Natural killer cell treated with Interleukin-12 subunit alpha and Interleukin-12 subunit beta and Interleukin-15 and Interleukin-18, amount 100 ng/mL, for 72 hours (primary cell): ENCODE measurements around the gene BTAF1. TPM values are rescaled to one million over a fixed set of nuclear protein-coding genes. Genes with fewer than 3 reads are reported as not detected.
A peak's percentile ranks its signal among the peaks of the same experiment; 100 is the strongest.

Source experiments
- ATAC-seq, 2 donors: fragments of 150-1000 bp; cut with Tn5 transposase in 1 of 2; sonication (Bioruptor Pico), chemical (Tn5 transposase) in 1 of 2; 2 replicates each; pipeline ENCODE4 v1.10.0; 2021
- DNase-seq: peaks from one replicate; pipeline ENCODE4 v3.0.0; 2022; ENCODE audit warnings: low spot score
- H3K27ac Mint-ChIP-seq, 2 donors: 1 replicate in 1 of 2; 2 replicates in 1 of 2; pipeline ENCODE4 v1.8.0; 2022; ENCODE audit warnings: mixed read lengths in 2 of 2, mild to moderate bottlenecking in 1 of 2, moderate library complexity in 1 of 2
- H3K27me3 Mint-ChIP-seq, 2 donors: 1 replicate in 1 of 2; 2 replicates in 1 of 2; pipeline ENCODE4 v1.8.0; 2022; ENCODE audit warnings: mixed read lengths in 2 of 2
- H3K36me3 Mint-ChIP-seq: one replicate; pipeline ENCODE4 v1.8.0; 2022; ENCODE audit warnings: mixed read lengths
- H3K4me1 Mint-ChIP-seq, 2 donors: 1 replicate in 1 of 2; 2 replicates in 1 of 2; pipeline ENCODE4 v1.8.0; 2022; ENCODE audit warnings: low read depth in 2 of 2, mixed read lengths in 2 of 2, mild to moderate bottlenecking in 1 of 2
- H3K4me3 Mint-ChIP-seq: one replicate; pipeline ENCODE4 v1.8.0; 2022; ENCODE audit warnings: mixed read lengths
- H3K9me3 Mint-ChIP-seq: 2 replicates; pipeline ENCODE4 v1.8.0; 2022; ENCODE audit warnings: mixed read lengths
- total RNA-seq, 2 donors: library from RNA; stranded (reverse); gene quantifications; one replicate each; pipeline ENCODE4 v1.2.3, GENCODE V29; 2022

Gene BTAF1
- total RNA-seq, 2 donors from 2014 or later = 57.2 to 74.0 TPM

DNA sequence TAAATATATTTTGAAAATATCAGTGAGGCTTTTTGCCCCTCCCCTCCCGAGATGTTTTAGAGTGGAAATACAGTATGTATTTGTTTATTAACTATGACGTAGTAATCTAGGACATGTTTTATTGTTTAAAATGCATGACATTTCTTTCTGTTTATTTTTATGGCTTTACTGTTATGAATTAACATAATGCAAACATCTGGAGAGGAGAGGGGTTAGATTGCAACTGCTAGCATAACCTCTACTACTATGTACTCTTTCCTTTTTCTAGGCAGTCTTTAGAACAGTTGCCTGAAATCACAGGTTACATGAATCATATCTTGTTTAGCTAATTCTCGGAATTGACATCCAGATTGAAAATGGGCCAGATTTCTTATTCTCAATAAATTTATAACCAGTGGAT, 7.4 kb downstream of the BTAF1 start:
- H3K4me1 Mint-ChIP-seq = peaks cover 42 to 46% of the 10 kb centered on the region in 2 donors
- DNase-seq (no peak), ATAC-seq (no peak)
- no peaks in the 10 kb centered on the region for H3K9me3 Mint-ChIP-seq
- H3K4me3 Mint-ChIP-seq = no peak overlapping the region
- peak overlapping the region in 1 of 2 donors; percentile 5 for H3K27ac Mint-ChIP-seq
- peaks cover 18% of the 10 kb centered on the region for H3K36me3 Mint-ChIP-seq
- no peaks in the 10 kb centered on the region for H3K27me3 Mint-ChIP-seq

DNA sequence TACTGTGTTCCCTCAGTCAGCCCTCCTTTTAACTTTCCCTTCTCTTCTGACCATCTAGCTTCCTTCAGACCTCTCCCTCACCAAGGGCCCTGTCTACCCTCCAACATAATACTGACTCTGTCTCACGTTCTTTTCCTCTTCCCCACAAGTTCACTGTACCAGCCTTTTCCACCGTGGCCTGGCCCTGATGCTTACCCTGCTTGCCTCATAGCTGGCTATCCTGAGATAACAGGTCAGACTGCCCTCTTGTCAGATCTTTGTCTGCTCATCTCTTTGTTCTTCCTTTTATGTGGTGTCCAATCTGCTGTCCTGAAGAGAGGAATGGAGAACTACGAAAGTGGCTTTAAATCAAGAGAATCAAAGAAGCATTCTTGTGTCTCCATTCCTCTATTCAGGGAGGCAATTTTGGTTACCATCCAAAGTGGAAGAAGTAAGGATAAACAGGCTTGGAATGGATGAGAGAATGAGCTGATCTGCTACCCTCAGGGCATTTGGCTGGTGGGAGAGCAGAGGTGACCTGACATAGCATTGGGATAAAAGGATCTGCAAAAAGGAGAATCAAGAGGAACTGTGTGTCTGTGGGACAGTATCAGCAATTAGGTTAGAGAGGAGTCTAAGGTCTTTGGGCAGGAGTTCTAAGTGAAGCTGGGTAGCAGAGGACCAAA, 8.1 kb downstream of the BTAF1 start:
- H3K36me3 Mint-ChIP-seq = peaks cover 18% of the 10 kb centered on the region
- H3K4me3 Mint-ChIP-seq = no peak overlapping the region
- peak overlapping the region in 1 of 2 donors; percentile 5 for H3K27ac Mint-ChIP-seq
- H3K4me1 Mint-ChIP-seq = peaks cover 39 to 40% of the 10 kb centered on the region in 2 donors
- no peak for ATAC-seq
- H3K27me3 Mint-ChIP-seq = no peaks in the 10 kb centered on the region
- no peak for DNase-seq
- no peaks in the 10 kb centered on the region for H3K9me3 Mint-ChIP-seq

DNA sequence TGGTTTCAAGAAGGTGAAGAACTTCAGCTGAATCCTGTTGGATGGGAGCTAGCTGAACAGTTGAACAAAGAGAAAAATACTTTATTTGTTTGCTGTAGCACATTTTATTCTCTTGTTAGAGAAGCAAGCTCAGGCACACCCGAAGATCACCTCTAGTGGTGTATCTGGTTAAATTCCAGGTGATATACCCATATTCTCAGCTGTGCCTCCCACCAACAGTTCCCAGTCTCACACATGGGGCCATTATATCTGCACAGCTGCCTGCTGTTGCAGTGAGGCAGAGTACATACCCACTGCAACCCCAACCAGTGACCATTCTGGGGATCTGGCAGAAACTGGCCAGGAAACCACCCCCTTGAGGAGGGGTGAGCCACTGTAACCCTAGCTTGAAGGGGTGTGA, 9.2 kb downstream of the BTAF1 start:
- Mint-ChIP-seq H3K27ac (peak overlapping the region in 1 of 2 donors; percentile 1), H3K4me1 (peaks cover 29 to 32% of the 10 kb centered on the region in 2 donors), H3K36me3 (peaks cover 18% of the 10 kb centered on the region), H3K4me3 (no peak overlapping the region), H3K27me3 (no peaks in the 10 kb centered on the region), H3K9me3 (no peaks in the 10 kb centered on the region)
- no peak for ATAC-seq
- DNase-seq = no peak

DNA sequence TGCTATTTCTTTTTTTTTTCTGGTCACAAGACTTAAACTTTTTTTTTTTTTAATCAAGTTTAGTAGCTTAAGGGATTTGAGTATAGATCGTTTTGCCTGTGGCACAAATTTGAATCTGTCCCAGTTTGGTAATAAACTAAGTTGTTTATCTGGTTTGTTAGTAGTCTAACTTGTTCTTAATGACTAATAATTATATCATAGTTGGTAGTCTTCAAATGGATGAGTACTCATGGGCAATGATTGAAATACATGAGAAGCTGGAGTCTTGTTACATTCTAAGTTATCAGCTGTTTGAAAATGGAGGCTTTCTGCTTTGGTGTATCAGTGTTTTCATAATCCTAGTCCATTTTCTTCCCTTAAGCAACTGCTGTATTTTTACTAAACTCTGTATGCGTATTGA, 12.3 kb downstream of the BTAF1 start:
- Mint-ChIP-seq H3K4me3 (no peak overlapping the region), H3K36me3 (peaks cover 18% of the 10 kb centered on the region), H3K4me1 (peaks cover 37% of the 10 kb centered on the region in 2 donors), H3K9me3 (no peaks in the 10 kb centered on the region), H3K27me3 (no peaks in the 10 kb centered on the region), H3K27ac (no peak overlapping the region)
- ATAC-seq = no peak
- DNase-seq = no peak

DNA sequence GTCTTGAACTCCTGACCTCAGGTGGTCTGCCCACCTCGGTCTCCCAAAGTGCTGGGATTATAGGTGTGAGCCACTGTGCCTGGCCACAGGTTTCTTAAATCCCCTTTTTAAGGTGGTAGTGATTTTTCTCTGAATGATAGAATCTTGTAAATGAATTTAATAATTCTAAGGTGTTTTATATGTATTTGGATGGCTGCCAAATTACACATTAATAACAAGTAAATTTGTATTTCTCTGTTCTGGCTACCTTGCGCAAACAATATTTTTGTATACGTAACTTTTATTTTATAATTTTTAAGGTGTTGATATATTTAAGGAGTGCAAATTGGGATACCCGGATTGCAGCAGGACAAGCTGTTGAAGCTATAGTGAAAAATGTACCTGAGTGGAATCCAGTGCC, 16.1 kb downstream of the BTAF1 start:
- Mint-ChIP-seq H3K4me1 (peaks cover 17% of the 10 kb centered on the region in 2 donors), H3K36me3 (peaks cover 9% of the 10 kb centered on the region), H3K9me3 (no peaks in the 10 kb centered on the region), H3K27ac (no peak overlapping the region), H3K27me3 (no peaks in the 10 kb centered on the region), H3K4me3 (no peak overlapping the region)
- no peak for ATAC-seq
- no peak for DNase-seq

DNA sequence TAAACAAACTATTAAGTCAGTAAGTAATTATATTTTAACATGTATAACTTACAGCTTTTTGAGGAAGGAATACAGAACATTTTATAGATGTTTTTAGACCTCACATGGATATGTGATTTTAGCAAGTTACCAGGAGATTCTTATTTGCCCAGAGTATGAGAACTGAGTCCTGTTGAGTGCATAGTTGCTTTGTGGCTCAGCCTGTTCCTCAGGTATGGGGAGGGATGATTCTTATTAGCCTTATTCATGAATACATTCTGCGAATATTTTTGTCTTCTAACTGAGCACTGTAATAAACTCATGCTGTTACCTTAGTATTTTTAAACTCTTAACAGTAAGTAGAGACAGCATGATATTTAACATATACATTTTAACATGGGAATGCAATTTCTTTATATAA, 17.9 kb downstream of the BTAF1 start:
- H3K9me3 Mint-ChIP-seq = no peaks in the 10 kb centered on the region

DNA sequence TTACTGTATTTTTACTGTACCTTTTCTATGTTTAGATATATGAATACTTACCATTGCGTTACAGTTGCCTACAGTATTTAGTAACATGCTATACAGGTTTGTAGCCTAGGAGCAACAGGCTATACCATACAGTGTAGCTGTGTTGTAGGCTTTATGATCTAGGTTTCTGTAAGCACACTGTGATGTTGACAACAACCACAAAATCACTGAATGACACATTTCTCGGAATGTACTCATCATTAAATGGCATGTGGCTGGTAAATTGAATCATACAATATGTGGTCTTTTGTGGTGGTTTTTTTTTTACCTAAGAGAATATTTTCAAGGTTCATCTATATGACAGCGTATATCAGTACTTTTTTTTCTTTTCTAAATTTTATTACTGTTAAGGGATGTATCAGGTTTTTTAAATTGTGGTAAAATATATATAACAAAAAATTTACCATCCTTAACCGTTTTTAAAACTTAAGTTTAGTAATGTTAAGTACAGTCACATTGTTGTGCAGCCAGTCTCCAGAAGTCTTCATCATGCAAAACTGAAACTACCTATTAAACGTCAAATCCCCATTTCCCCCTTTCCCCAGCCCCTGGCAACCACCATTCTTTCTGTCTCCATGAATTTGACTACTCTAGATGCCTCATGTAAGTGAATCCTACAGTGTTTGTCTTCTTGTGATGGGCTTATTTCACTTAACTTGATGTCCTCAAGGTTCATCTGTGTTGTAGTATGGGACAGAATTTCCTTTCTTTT, 21.5 kb downstream of the BTAF1 start:
- ATAC-seq (peak; percentile 94 to 98), DNase-seq (no peak)
- Mint-ChIP-seq H3K4me1 (peaks cover 19 to 34% of the 10 kb centered on the region in 2 donors), H3K4me3 (peak overlapping the region; percentile 86), H3K36me3 (peaks cover 5% of the 10 kb centered on the region), H3K27me3 (no peaks in the 10 kb centered on the region), H3K9me3 (no peaks in the 10 kb centered on the region), H3K27ac (peak overlapping the region; percentile 90 to 98)

More for the DNA sequence above, 17.9 kb downstream of the BTAF1 start:
- DNase-seq (no peak), ATAC-seq (no peak)
- no peak overlapping the region for H3K27ac Mint-ChIP-seq
- H3K4me3 Mint-ChIP-seq = no peak overlapping the region
- no peaks in the 10 kb centered on the region for H3K27me3 Mint-ChIP-seq
- peaks cover 16 to 29% of the 10 kb centered on the region in 2 donors for H3K4me1 Mint-ChIP-seq
- H3K36me3 Mint-ChIP-seq = peaks cover 2% of the 10 kb centered on the region

DNA sequence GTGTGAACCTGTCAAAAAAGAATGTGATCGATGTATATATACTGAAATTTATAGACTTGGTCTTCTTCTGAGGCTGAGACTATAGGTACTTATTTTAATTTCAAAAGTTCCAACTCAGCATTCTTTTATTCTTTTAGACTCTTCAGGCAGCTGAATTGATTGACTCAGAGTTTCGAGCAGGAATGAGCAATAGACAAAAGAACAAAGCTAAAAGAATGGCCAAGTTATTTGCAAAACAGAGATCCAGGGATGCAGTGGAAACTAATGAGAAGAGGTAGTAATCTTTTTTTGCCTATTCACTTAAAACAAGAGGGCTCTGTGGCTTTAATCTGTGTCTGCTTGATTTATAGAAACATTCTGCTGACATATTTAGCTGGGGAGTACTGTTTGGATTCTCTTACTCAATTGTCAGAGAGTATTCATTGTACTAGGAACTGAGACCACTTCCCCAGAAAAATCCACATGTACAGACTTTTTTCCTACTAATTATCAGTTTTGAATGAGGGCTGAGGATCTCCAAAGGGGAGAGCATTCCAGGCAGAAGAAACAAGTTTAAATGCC, 30.1 kb downstream of the BTAF1 start:
- Mint-ChIP-seq H3K27ac (no peak overlapping the region), H3K9me3 (no peaks in the 10 kb centered on the region), H3K4me1 (peaks cover 4% of the 10 kb centered on the region in 2 donors), H3K4me3 (no peak overlapping the region), H3K27me3 (no peaks in the 10 kb centered on the region), H3K36me3 (peaks cover 24% of the 10 kb centered on the region)
- DNase-seq (no peak), ATAC-seq (no peak)

DNA sequence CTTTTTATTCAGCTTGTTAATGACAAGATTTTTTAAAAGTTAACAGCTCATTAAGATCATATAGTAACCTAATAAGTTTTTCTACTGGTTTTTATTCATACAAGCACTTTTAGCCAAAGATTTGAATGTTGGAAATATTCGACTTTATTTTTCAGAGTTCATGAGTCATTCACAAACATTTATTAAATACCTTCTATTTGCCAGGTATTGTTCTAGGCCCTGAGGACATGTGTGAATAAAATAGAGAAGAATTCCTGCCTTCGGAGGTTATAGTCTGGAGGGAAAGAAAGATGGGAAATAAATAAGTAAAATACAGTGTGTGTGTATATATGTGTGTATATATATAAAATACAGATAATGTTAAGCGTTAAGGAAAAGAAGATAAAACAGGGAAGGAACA, 31.5 kb downstream of the BTAF1 start:
- no peaks in the 10 kb centered on the region for H3K27me3 Mint-ChIP-seq
- H3K36me3 Mint-ChIP-seq = peaks cover 31% of the 10 kb centered on the region
- no peak for DNase-seq
- H3K4me3 Mint-ChIP-seq = no peak overlapping the region
- ATAC-seq = no peak
- no peaks in the 10 kb centered on the region for H3K4me1 Mint-ChIP-seq
- H3K27ac Mint-ChIP-seq = no peak overlapping the region
- no peaks in the 10 kb centered on the region for H3K9me3 Mint-ChIP-seq

DNA sequence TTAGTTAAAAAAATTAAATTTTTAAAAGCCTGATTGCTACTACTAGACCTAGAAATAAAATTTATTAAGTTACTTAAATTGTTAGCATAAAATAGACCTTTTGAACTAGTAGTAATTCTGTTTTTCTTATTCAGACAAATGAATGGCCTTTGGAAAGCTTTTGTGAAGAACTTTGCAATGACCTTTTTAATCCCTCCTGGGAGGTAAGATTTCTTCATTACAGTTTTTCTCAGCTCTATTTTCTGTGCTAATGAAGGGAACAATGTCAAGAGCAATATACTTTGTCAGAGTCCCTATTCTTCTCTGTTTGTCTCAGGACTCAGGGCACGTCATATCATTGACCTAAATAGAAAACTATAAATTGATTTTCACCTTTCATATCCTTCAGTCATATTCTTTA, 33.5 kb downstream of the BTAF1 start:
- DNase-seq (no peak), ATAC-seq (no peak)
- Mint-ChIP-seq H3K4me3 (no peak overlapping the region), H3K4me1 (no peaks in the 10 kb centered on the region), H3K36me3 (peaks cover 35% of the 10 kb centered on the region), H3K9me3 (no peaks in the 10 kb centered on the region), H3K27me3 (no peaks in the 10 kb centered on the region), H3K27ac (no peak overlapping the region)

DNA sequence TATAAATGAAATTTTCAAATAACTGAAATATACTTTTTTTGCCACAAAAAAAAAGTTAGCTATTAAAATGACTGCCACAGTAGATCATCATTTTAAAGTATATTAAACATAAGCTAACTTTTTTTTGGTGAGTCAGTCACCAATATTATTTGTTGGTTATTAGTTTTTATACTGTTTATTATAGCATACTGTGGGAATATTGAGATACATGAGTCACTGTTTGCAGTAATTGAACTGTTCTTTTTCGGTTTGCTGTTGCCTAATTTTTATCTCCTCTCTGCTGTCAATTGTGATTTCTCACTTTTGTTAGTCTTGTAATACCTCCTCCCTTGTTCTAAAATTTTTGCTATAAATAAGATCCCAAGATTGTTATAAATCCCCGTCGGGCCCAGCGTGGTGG, 45.7 kb downstream of the BTAF1 start:
- no peak overlapping the region for H3K4me3 Mint-ChIP-seq
- H3K9me3 Mint-ChIP-seq = no peaks in the 10 kb centered on the region
- no peaks in the 10 kb centered on the region for H3K4me1 Mint-ChIP-seq
- H3K27ac Mint-ChIP-seq = no peak overlapping the region
- ATAC-seq = no peak
- peaks cover 29% of the 10 kb centered on the region for H3K36me3 Mint-ChIP-seq
- no peaks in the 10 kb centered on the region for H3K27me3 Mint-ChIP-seq
- DNase-seq = no peak

DNA sequence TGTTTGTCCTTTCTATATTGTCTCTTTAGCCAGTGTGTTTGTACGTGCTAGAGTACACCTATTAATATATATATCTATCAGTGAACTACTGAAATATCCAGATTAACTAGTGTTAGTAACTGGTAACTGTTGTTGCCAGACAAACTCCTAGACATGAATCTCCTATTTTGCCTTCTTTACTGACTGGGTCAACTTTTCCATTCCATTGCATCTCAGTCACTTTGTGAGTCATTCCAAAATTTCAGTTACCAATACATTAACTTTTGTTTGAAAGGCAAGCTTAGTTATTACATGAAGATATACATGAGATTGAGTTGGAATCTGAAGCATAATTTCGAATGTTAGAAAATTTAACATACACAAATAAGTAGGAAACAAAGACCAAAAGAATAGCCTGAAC, 51.4 kb downstream of the BTAF1 start:
- DNase-seq = no peak
- peaks cover 5 to 6% of the 10 kb centered on the region in 2 donors for H3K4me1 Mint-ChIP-seq
- no peak for ATAC-seq
- no peaks in the 10 kb centered on the region for H3K9me3 Mint-ChIP-seq
- no peak overlapping the region for H3K4me3 Mint-ChIP-seq
- H3K27me3 Mint-ChIP-seq = no peaks in the 10 kb centered on the region
- no peak overlapping the region for H3K27ac Mint-ChIP-seq
- peaks cover 19% of the 10 kb centered on the region for H3K36me3 Mint-ChIP-seq

DNA sequence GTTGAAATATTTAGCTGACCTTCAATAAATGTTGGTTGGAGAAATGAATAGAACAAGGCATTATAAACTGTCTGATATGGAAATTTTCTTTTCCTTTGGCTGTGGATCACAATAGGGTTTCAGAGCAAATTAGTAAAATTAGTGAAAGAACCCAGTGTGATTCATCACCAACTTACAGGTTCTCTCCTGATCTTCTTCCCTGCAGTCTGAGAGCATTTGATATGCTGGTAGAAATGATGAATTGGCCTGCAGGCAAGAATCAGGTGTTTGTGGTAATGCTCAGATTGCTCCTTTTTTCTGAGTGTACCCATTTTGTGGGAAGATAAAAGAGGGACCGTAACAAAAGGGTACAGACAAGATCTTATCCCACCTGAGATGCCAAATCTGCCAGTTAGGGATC, 51.9 kb downstream of the BTAF1 start:
- H3K4me1 Mint-ChIP-seq = peaks cover 5 to 6% of the 10 kb centered on the region in 2 donors
- H3K36me3 Mint-ChIP-seq = peaks cover 21% of the 10 kb centered on the region

DNA sequence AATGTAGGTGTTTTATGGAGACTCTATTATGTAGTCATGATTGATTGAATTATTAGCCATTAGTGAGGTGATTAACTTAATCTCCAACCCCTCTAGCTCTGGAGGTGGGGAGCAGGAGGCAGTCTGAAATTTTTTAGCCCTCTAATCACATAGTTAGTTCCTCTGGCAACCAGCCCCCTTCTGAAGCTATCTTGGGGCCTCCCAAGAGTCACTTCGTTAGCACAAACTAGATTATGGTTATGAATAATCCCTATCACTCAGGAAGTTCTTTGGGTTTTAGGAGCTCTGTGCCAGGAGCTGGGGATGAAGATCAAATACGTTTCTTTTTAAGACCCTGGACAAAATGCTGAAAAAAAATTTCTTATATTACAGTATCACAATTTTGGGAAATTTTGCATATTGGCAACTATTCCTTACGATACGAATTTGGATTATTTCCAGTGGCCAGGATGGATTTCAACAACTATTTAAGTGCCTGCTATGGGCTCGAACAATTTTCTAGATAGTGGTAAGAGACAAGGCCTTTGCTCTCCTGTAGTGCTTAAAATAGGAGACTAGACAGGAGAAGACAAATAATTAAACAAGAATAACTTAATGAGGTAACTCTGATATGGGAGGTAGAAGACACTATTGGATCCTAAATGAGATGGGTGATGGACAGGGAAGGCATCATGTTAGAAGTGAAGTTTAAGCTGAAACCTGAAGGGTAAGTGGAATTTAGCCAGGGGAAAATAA, 52.9 kb downstream of the BTAF1 start:
- H3K27ac Mint-ChIP-seq = no peak overlapping the region
- DNase-seq (no peak), ATAC-seq (no peak)
- peaks cover 24% of the 10 kb centered on the region for H3K36me3 Mint-ChIP-seq
- H3K4me3 Mint-ChIP-seq = no peak overlapping the region
- no peaks in the 10 kb centered on the region for H3K27me3 Mint-ChIP-seq
- no peaks in the 10 kb centered on the region for H3K9me3 Mint-ChIP-seq
- peaks cover 5 to 6% of the 10 kb centered on the region in 2 donors for H3K4me1 Mint-ChIP-seq

More for the DNA sequence above, 51.9 kb downstream of the BTAF1 start:
- ATAC-seq (no peak), DNase-seq (no peak)
- no peaks in the 10 kb centered on the region for H3K9me3 Mint-ChIP-seq
- H3K27ac Mint-ChIP-seq = no peak overlapping the region
- no peak overlapping the region for H3K4me3 Mint-ChIP-seq
- H3K27me3 Mint-ChIP-seq = no peaks in the 10 kb centered on the region
